ENCODE results near the gene NCAPD2. TPM values are rescaled to one million over a fixed set of nuclear protein-coding genes. Genes with fewer than 3 reads are reported as not detected.
A peak's percentile ranks its signal among the peaks of the same experiment; 100 is the strongest.
"Not testable (repeated sequence)": the region's sequence is repeated elsewhere in the genome, so short reads cannot be mapped to it uniquely, and the experiment has no call there.

Gene NCAPD2
- total RNA-seq, 2 experiments from 2014 or later, result 147 to 157 TPM

GRCh38 chr12:6533923-6534694 is 40.2 kb downstream of the NCAPD2 start, which contains the start of gene GAPDH:
Gene GAPDH, plus strand, starts transcription at chr12:6534517. Its CDS starts 316 bp downstream, at chr12:6534833.
- ATAC-seq (ENCODE audit: low read depth) (peak; percentile 62), DNase-seq (peak; percentile 91)
- Mint-ChIP-seq H3K27me3 (no peaks in the 10 kb centered on the region), H3K36me3 (peaks cover 61% of the 10 kb centered on the region), H3K4me1 (peaks cover 37% of the 10 kb centered on the region), H3K27ac (peak within 1 kb of the TSS; percentile 98), H3K4me3 (peak within 1 kb of the TSS; percentile 100), H3K9me3 (no peaks in the 10 kb centered on the region)
- POLR2A ChIA-PET, result interaction anchor here (0.5 to 6.2 kb wide), 39 partner anchors 8 to 216 kb away, joined by 3 to 72 read pairs (median 5); partner anchors contain the start of genes CD27, COPS7A, MRPL51 and NOP2

GRCh38 chr12:6534695-6534944 is 40.7 kb downstream of the NCAPD2 start:
- POLR2A ChIA-PET, result interaction anchor here (0.6 to 6.2 kb wide), 31 partner anchors 18 to 216 kb away, joined by 3 to 72 read pairs (median 5); partner anchors contain the start of genes CD27, COPS7A, MRPL51 and NOP2
- ATAC-seq (ENCODE audit: low read depth), result no peak
- H3K9me3 Mint-ChIP-seq, result no peaks in the 10 kb centered on the region
- H3K4me3 Mint-ChIP-seq, result peak overlapping the region; percentile 100
- no peaks in the 10 kb centered on the region for H3K27me3 Mint-ChIP-seq
- DNase-seq, result no peak
- H3K4me1 Mint-ChIP-seq, result peaks cover 41% of the 10 kb centered on the region
- peaks cover 57% of the 10 kb centered on the region for H3K36me3 Mint-ChIP-seq
- peak overlapping the region; percentile 98 for H3K27ac Mint-ChIP-seq

- peak overlapping the region; percentile 100 for H3K4me3 Mint-ChIP-seq
These were observed 41.2 kb downstream of the NCAPD2 start for GRCh38 chr12:6534945-6535696.

GRCh38 chr12:6535697-6535946 is 41.7 kb downstream of the NCAPD2 start:
- POLR2A ChIA-PET, result interaction anchor here (0.6 to 6.2 kb wide), 20 partner anchors 15 to 317 kb away, joined by 3 to 72 read pairs (median 6); partner anchors contain the start of genes CD27, MLF2, MRPL51 and NOP2
- DNase-seq (no peak), ATAC-seq (ENCODE audit: low read depth) (no peak)
- H3K4me3 Mint-ChIP-seq, result peak overlapping the region; percentile 100
- H3K9me3 Mint-ChIP-seq, result no peaks in the 10 kb centered on the region
- H3K4me1 Mint-ChIP-seq, result peaks cover 46% of the 10 kb centered on the region
- peaks cover 48% of the 10 kb centered on the region for H3K36me3 Mint-ChIP-seq
- peak overlapping the region; percentile 98 for H3K27ac Mint-ChIP-seq
- no peaks in the 10 kb centered on the region for H3K27me3 Mint-ChIP-seq

More at GRCh38 chr12:6534945-6535696, 41.2 kb downstream of the NCAPD2 start:
- no peaks in the 10 kb centered on the region for H3K9me3 Mint-ChIP-seq
- DNase-seq, result peak; percentile 84
- POLR2A ChIA-PET, result interaction anchor here (0.8 to 6.2 kb wide), 27 partner anchors 16 to 317 kb away, joined by 3 to 72 read pairs (median 5); partner anchors contain the start of genes CD27, MLF2, MRPL51 and NOP2
- H3K36me3 Mint-ChIP-seq, result peaks cover 52% of the 10 kb centered on the region
- H3K4me1 Mint-ChIP-seq, result peaks cover 44% of the 10 kb centered on the region
- peak; percentile 11 for ATAC-seq (ENCODE audit: low read depth)
- no peaks in the 10 kb centered on the region for H3K27me3 Mint-ChIP-seq
- H3K27ac Mint-ChIP-seq, result peak overlapping the region; percentile 98

- H3K36me3 Mint-ChIP-seq, result peaks cover 44% of the 10 kb centered on the region
- DNase-seq (no peak), ATAC-seq (ENCODE audit: low read depth) (no peak)
- H3K4me3 Mint-ChIP-seq, result peak overlapping the region; percentile 100
- POLR2A ChIA-PET, result interaction anchor here (0.6 to 6.2 kb wide), 20 partner anchors 14 to 316 kb away, joined by 3 to 72 read pairs (median 6); partner anchors contain the start of genes CD27, MLF2, MRPL51 and NOP2
- no peaks in the 10 kb centered on the region for H3K27me3 Mint-ChIP-seq
- H3K4me1 Mint-ChIP-seq, result peaks cover 48% of the 10 kb centered on the region
- H3K27ac Mint-ChIP-seq, result peak overlapping the region; percentile 98
- H3K9me3 Mint-ChIP-seq, result no peaks in the 10 kb centered on the region
These were observed 42.3 kb downstream of the NCAPD2 start for GRCh38 chr12:6535960-6536847.

GRCh38 chr12:6536894-6537579 is 43.1 kb downstream of the NCAPD2 start:
- H3K4me3 Mint-ChIP-seq, result peak overlapping the region; percentile 100
- POLR2A ChIA-PET, result interaction anchor here (0.6 to 6.2 kb wide), 18 partner anchors 8 to 315 kb away, joined by 3 to 72 read pairs (median 7); partner anchors contain the start of genes CD27, MRPL51, TAPBPL and USP5
- H3K27ac Mint-ChIP-seq, result peak overlapping the region; percentile 98
- ATAC-seq (ENCODE audit: low read depth), result no peak
- peaks cover 53% of the 10 kb centered on the region for H3K4me1 Mint-ChIP-seq
- no peaks in the 10 kb centered on the region for H3K9me3 Mint-ChIP-seq
- DNase-seq, result no peak
- H3K27me3 Mint-ChIP-seq, result no peaks in the 10 kb centered on the region
- H3K36me3 Mint-ChIP-seq, result peaks cover 41% of the 10 kb centered on the region

- H3K27ac Mint-ChIP-seq, result peak overlapping the region; percentile 87
- DNase-seq, result peak; percentile 86
- H3K27me3 Mint-ChIP-seq; H3K9me3 Mint-ChIP-seq; ATAC-seq (ENCODE audit: low read depth): not testable (repeated sequence)
- H3K36me3 Mint-ChIP-seq, result peaks cover 35% of the 10 kb centered on the region
- peak overlapping the region; percentile 100 for H3K4me3 Mint-ChIP-seq
- peaks cover 51% of the 10 kb centered on the region for H3K4me1 Mint-ChIP-seq
- POLR2A ChIA-PET, result interaction anchor here (0.6 to 6.2 kb wide), 15 partner anchors 9 to 202 kb away, joined by 3 to 72 read pairs (median 4); partner anchors contain the start of genes CD27, MRPL51, TAPBPL and VAMP1
These were observed 43.9 kb downstream of the NCAPD2 start for GRCh38 chr12:6537580-6538419.

GRCh38 chr12:6538420-6539313 is 44.8 kb downstream of the NCAPD2 start:
- H3K27ac Mint-ChIP-seq, result peak overlapping the region; percentile 87
- no peaks in the 10 kb centered on the region for H3K27me3 Mint-ChIP-seq
- POLR2A ChIA-PET, result interaction anchor here (0.7 to 6.2 kb wide), 16 partner anchors 9 to 114 kb away, joined by 3 to 72 read pairs (median 4); partner anchors contain the start of genes MRPL51, TAPBPL and VAMP1
- no peak for ATAC-seq (ENCODE audit: low read depth)
- H3K4me1 Mint-ChIP-seq, result peaks cover 49% of the 10 kb centered on the region
- H3K36me3 Mint-ChIP-seq, result peaks cover 33% of the 10 kb centered on the region
- no peak for DNase-seq
- H3K9me3 Mint-ChIP-seq, result no peaks in the 10 kb centered on the region
- peak overlapping the region; percentile 78 for H3K4me3 Mint-ChIP-seq

GRCh38 chr12:6539314-6539682 is 45.4 kb downstream of the NCAPD2 start:
- H3K27me3 Mint-ChIP-seq, result no peaks in the 10 kb centered on the region
- peak overlapping the region; percentile 78 for H3K4me3 Mint-ChIP-seq
- peaks cover 30% of the 10 kb centered on the region for H3K36me3 Mint-ChIP-seq

GRCh38 chr12:6539707-6540134 is 45.8 kb downstream of the NCAPD2 start:
- H3K9me3 Mint-ChIP-seq, result no peaks in the 10 kb centered on the region

More at GRCh38 chr12:6539314-6539682, 45.4 kb downstream of the NCAPD2 start:
- H3K27ac Mint-ChIP-seq, result peak overlapping the region; percentile 80
- H3K4me1 Mint-ChIP-seq, result peaks cover 49% of the 10 kb centered on the region
- no peaks in the 10 kb centered on the region for H3K9me3 Mint-ChIP-seq
- POLR2A ChIA-PET, result interaction anchor here (0.7 to 6.2 kb wide), 14 partner anchors 9 to 115 kb away, joined by 3 to 72 read pairs (median 4); partner anchors contain the start of genes MRPL51, TAPBPL and VAMP1
- ATAC-seq (ENCODE audit: low read depth), result no peak
- no peak for DNase-seq

More at GRCh38 chr12:6539707-6540134, 45.8 kb downstream of the NCAPD2 start:
- POLR2A ChIA-PET, result interaction anchor here (0.7 to 6.2 kb wide), 13 partner anchors 9 to 115 kb away, joined by 3 to 72 read pairs (median 5); partner anchors contain the start of genes TAPBPL and VAMP1
- Mint-ChIP-seq H3K27me3 (no peaks in the 10 kb centered on the region), H3K4me1 (peaks cover 49% of the 10 kb centered on the region), H3K27ac (peak overlapping the region; percentile 80), H3K36me3 (peaks cover 32% of the 10 kb centered on the region), H3K4me3 (peak overlapping the region; percentile 78)
- DNase-seq (no peak), ATAC-seq (ENCODE audit: low read depth) (no peak)

All from activated naive CD8-positive, alpha-beta T cell treated with anti-CD3 and anti-CD28 coated beads, Interleukin-2, amount 10 ng/mL, durations not matched to agents 7 days and 5 days (primary cell).